ENCODE data around the gene OCRL. TPM values are rescaled to one million over a fixed set of nuclear protein-coding genes. Genes with fewer than 3 reads are reported as not detected.
A peak's percentile ranks its signal among the peaks of the same experiment; 100 is the strongest.

OCRL gene
- total and polyA plus RNA-seq, 4 donors, result 3.1 to 13.1 (median 5.7) TPM

DNA sequence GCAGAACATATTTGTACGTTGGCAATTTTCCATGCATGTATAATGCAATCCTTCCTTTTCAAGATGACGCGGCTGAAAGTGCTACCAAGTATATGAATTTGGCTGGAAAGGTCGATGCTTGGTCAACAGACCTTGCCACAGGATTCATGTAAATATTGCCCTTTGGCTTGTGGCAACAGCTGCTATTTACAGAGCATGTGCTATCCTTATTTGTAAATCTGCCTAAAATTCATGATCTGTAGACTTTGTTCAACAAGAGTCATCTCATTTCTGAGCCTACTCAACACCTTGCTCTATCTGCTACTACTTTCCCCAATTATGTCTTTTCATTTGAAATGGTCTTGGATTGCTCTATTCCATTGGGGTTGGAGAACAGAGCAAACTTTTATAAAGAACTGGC lies 14.9 kb upstream of the OCRL start:
- H3K36me3 ChIP-seq (ENCODE audit: control insufficient read depth in 4 of 4, insufficient read depth in 3 of 4, low read depth in 1 of 4, low read length in 3 of 4), result no peaks in the 10 kb centered on the region
- H3K4me1 ChIP-seq (ENCODE audit: control insufficient read depth in 4 of 4, insufficient read depth in 4 of 4, low read length in 3 of 4), result peaks cover 0 to 12% (median 10%) of the 10 kb centered on the region in 4 donors
- H3K27me3 ChIP-seq (ENCODE audit: control insufficient read depth in 4 of 4, insufficient read depth in 4 of 4, low read length in 3 of 4), result no peaks in the 10 kb centered on the region
- TF ChIP-seq FOXA2 (IDR thresholded peaks at IDR 0.05) (peak; percentile 97), JUND (IDR thresholded peaks at IDR 0.05) (peak; percentile 44 to 70), FOXA1 (IDR thresholded peaks at IDR 0.05) (peak; percentile 96), NR2F2 (IDR thresholded peaks at IDR 0.05) (peak; percentile 30), HNF4A (conservative IDR thresholded peaks at IDR 0.05) (peak; percentile 83 to 86), GABPA (IDR thresholded peaks at IDR 0.05 in 1 of 2, conservative IDR thresholded peaks at IDR 0.05 in 1 of 2) (no peak), EGR1 (IDR thresholded peaks at IDR 0.05; ENCODE audit: low read depth in 2 of 2) (no peak), TAF1 (conservative IDR thresholded peaks at IDR 0.05) (no peak), YY1 (IDR thresholded peaks at IDR 0.05) (no peak), RAD21 (IDR thresholded peaks at IDR 0.05) (no peak), RXRA (IDR thresholded peaks at IDR 0.05) (peak; percentile 58 to 69), SP1 (IDR thresholded peaks at IDR 0.05) (peak; percentile 86), HNF4G (IDR thresholded peaks at IDR 0.05) (peak; percentile 77)
- TF ChIP-seq, protein P1, sequence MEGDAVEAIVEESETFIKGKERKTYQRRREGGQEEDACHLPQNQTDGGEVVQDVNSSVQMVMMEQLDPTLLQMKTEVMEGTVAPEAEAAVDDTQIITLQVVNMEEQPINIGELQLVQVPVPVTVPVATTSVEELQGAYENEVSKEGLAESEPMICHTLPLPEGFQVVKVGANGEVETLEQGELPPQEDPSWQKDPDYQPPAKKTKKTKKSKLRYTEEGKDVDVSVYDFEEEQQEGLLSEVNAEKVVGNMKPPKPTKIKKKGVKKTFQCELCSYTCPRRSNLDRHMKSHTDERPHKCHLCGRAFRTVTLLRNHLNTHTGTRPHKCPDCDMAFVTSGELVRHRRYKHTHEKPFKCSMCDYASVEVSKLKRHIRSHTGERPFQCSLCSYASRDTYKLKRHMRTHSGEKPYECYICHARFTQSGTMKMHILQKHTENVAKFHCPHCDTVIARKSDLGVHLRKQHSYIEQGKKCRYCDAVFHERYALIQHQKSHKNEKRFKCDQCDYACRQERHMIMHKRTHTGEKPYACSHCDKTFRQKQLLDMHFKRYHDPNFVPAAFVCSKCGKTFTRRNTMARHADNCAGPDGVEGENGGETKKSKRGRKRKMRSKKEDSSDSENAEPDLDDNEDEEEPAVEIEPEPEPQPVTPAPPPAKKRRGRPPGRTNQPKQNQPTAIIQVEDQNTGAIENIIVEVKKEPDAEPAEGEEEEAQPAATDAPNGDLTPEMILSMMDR (IDR thresholded peaks at IDR 0.05; ENCODE audit: low read depth, low read length, missing input control), result no peak
- TF ChIP-seq, protein P2, sequence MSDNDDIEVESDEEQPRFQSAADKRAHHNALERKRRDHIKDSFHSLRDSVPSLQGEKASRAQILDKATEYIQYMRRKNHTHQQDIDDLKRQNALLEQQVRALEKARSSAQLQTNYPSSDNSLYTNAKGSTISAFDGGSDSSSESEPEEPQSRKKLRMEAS (IDR thresholded peaks at IDR 0.05), result peak; percentile 66
- TF ChIP-seq, protein P3, sequence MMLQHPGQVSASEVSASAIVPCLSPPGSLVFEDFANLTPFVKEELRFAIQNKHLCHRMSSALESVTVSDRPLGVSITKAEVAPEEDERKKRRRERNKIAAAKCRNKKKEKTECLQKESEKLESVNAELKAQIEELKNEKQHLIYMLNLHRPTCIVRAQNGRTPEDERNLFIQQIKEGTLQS (IDR thresholded peaks at IDR 0.05), result peak; percentile 47
- TF ChIP-seq, protein P4, sequence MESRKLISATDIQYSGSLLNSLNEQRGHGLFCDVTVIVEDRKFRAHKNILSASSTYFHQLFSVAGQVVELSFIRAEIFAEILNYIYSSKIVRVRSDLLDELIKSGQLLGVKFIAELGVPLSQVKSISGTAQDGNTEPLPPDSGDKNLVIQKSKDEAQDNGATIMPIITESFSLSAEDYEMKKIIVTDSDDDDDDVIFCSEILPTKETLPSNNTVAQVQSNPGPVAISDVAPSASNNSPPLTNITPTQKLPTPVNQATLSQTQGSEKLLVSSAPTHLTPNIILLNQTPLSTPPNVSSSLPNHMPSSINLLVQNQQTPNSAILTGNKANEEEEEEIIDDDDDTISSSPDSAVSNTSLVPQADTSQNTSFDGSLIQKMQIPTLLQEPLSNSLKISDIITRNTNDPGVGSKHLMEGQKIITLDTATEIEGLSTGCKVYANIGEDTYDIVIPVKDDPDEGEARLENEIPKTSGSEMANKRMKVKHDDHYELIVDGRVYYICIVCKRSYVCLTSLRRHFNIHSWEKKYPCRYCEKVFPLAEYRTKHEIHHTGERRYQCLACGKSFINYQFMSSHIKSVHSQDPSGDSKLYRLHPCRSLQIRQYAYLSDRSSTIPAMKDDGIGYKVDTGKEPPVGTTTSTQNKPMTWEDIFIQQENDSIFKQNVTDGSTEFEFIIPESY (IDR thresholded peaks at IDR 0.05), result peak; percentile 62
- TF ChIP-seq, protein P5, sequence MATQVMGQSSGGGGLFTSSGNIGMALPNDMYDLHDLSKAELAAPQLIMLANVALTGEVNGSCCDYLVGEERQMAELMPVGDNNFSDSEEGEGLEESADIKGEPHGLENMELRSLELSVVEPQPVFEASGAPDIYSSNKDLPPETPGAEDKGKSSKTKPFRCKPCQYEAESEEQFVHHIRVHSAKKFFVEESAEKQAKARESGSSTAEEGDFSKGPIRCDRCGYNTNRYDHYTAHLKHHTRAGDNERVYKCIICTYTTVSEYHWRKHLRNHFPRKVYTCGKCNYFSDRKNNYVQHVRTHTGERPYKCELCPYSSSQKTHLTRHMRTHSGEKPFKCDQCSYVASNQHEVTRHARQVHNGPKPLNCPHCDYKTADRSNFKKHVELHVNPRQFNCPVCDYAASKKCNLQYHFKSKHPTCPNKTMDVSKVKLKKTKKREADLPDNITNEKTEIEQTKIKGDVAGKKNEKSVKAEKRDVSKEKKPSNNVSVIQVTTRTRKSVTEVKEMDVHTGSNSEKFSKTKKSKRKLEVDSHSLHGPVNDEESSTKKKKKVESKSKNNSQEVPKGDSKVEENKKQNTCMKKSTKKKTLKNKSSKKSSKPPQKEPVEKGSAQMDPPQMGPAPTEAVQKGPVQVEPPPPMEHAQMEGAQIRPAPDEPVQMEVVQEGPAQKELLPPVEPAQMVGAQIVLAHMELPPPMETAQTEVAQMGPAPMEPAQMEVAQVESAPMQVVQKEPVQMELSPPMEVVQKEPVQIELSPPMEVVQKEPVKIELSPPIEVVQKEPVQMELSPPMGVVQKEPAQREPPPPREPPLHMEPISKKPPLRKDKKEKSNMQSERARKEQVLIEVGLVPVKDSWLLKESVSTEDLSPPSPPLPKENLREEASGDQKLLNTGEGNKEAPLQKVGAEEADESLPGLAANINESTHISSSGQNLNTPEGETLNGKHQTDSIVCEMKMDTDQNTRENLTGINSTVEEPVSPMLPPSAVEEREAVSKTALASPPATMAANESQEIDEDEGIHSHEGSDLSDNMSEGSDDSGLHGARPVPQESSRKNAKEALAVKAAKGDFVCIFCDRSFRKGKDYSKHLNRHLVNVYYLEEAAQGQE (IDR thresholded peaks at IDR 0.05), result peak; percentile 40
- 23% methylated on average over 4 of the region's 4 CpGs for WGBS
- peak overlapping the region; percentile 65 to 70 for H3K27ac ChIP-seq (ENCODE audit: low read depth in 1 of 2, low read length in 2 of 2)
- DNase-seq (ENCODE audit: low spot score), result no peak
- no peak overlapping the region for H3K9ac ChIP-seq (ENCODE audit: low read depth in 1 of 2, low read length in 2 of 2)
- H3K9me3 ChIP-seq (ENCODE audit: control insufficient read depth in 4 of 4, low read length in 3 of 4), result no peaks in the 10 kb centered on the region
- no peak overlapping the region for H3K4me3 ChIP-seq (ENCODE audit: low read depth in 1 of 3, low read length in 3 of 3)
